Dedifferentiated amniotic fluid mesenchymal stem cell (primary cell): ENCODE data around the gene OMD.

Experiments
- DNase-seq: peaks from one replicate; pipeline ENCODE4 v3.0.0-alpha.2; 2016; ENCODE audit errors: extremely low spot score

The OMD gene

GRCh38 chr9:92424340-92424739, at the start of gene OMD:
Gene OMD, minus strand, starts transcription at chr9:92424471. Its CDS starts 6,913 bp downstream, at chr9:92417558.
- DNase-seq = peak; percentile 81

GRCh38 chr9:92468206-92468605, 43.9 kb upstream of the OMD start:
- no peak for DNase-seq

GRCh38 chr9:92467511-92467910, 43.2 kb upstream of the OMD start:
- DNase-seq = no peak

- DNase-seq = no peak
These were observed 42.8 kb upstream of the OMD start for GRCh38 chr9:92467041-92467440.

GRCh38 chr9:92463984-92464383, 39.7 kb upstream of the OMD start:
- DNase-seq = peak; percentile 75

- no peak for DNase-seq
These were observed 39.1 kb upstream of the OMD start for GRCh38 chr9:92463387-92463786.

- no peak for DNase-seq
These were observed 33.3 kb upstream of the OMD start for GRCh38 chr9:92457576-92457975.

- DNase-seq = no peak
These were observed 30.9 kb upstream of the OMD start for GRCh38 chr9:92455217-92455616.

GRCh38 chr9:92446536-92446935, 22.3 kb upstream of the OMD start:
- DNase-seq = no peak

GRCh38 chr9:92444841-92445240, 20.6 kb upstream of the OMD start:
- DNase-seq = no peak

- DNase-seq = no peak
These were observed 16.4 kb upstream of the OMD start for GRCh38 chr9:92440751-92441046.

- DNase-seq = peak; percentile 40
These were observed 15.9 kb upstream of the OMD start for GRCh38 chr9:92439921-92440750.

GRCh38 chr9:92438900-92439526, 14.7 kb upstream of the OMD start:
- DNase-seq = peak; percentile 36

GRCh38 chr9:92435263-92435662, 11.0 kb upstream of the OMD start:
- DNase-seq = no peak

- DNase-seq = no peak
These were observed 8.8 kb upstream of the OMD start for GRCh38 chr9:92432972-92433548.

- DNase-seq = no peak
These were observed 8.1 kb upstream of the OMD start for GRCh38 chr9:92432350-92432749.

- no peak for DNase-seq
These were observed 5.6 kb upstream of the OMD start for GRCh38 chr9:92429836-92430235.

- no peak for DNase-seq
These were observed 2.4 kb upstream of the OMD start for GRCh38 chr9:92426501-92427145.

GRCh38 chr9:92425474-92425873, 1.2 kb upstream of the OMD start:
- peak; percentile 75 for DNase-seq

GRCh38 chr9:92423612-92424011, 659 bp downstream of the OMD start:
- DNase-seq = no peak

- no peak for DNase-seq
These were observed 1.5 kb downstream of the OMD start for GRCh38 chr9:92422611-92423338.

- DNase-seq = no peak
These were observed 9.7 kb downstream of the OMD start for GRCh38 chr9:92414566-92414965.
